ENCODE data around the gene STX4. TPM values are rescaled to one million over a fixed set of nuclear protein-coding genes. Genes with fewer than 3 reads are reported as not detected.

STX4 gene
- total RNA-seq, 2 donors from 2014 or later: 40.7 to 51.7 TPM

DNA sequence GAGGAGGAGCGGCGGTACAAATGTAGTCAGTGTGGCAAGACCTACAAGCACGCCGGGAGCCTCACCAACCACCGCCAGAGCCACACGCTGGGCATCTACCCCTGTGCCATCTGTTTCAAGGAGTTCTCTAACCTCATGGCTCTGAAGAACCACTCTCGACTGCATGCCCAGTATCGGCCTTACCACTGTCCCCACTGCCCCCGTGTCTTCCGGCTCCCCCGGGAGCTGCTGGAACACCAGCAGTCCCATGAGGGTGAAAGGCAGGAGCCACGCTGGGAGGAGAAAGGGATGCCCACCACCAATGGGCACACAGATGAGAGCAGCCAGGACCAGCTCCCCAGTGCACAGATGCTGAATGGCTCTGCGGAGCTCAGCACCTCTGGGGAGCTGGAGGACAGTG is 43.7 kb downstream of the STX4 start:
- H3K4me3 ChIP-seq: no peak overlapping the region
- H3K27me3 ChIP-seq (replicated peaks; ENCODE audit: insufficient read depth): no peaks in the 10 kb centered on the region
- DNase-seq (ENCODE audit: low spot score): no peak
- H3K9me3 ChIP-seq: no peaks in the 10 kb centered on the region
- intact Hi-C loops (cut with DNase I): no loop called here
- 93% methylated on average over 13 of the region's 13 CpGs for WGBS
- no peak for TF ChIP-seq POLR2AphosphoS5 (IDR thresholded peaks at IDR 0.05)
- H3K27ac ChIP-seq: no peak overlapping the region
- peaks cover 10% of the 10 kb centered on the region for H3K4me1 ChIP-seq (replicated peaks)
- H3K36me3 ChIP-seq: peaks cover 8 to 35% of the 10 kb centered on the region in 2 donors

DNA sequence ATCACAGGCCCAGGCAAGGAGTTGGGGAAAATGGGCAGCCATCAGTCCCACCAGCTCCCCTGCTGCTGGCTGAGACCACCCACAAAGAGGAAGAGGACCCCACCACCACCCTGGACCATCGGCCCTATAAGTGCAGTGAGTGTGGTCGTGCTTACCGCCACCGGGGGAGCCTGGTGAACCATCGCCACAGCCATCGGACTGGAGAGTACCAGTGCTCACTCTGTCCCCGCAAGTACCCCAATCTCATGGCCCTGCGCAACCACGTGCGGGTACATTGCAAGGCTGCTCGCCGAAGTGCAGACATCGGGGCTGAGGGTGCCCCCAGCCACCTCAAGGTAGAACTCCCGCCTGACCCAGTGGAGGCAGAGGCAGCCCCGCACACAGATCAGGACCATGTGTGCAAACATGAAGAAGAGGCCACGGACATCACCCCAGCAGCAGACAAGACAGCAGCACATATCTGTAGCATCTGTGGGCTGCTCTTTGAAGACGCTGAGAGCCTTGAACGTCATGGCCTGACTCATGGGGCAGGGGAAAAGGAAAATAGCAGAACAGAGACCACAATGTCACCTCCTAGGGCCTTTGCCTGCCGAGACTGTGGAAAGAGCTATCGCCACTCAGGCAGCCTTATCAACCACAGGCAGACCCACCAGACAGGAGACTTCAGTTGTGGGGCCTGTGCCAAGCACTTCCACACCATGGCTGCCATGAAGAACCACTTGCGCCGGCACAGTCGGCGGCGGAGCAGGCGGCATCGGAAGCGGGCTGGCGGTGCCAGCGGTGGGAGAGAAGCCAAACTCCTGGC is 44.4 kb downstream of the STX4 start:
- TF ChIP-seq POLR2A (IDR thresholded peaks at IDR 0.05) (no peak), POLR2AphosphoS5 (IDR thresholded peaks at IDR 0.05) (no peak)
- TF ChIP-seq, protein P1, sequence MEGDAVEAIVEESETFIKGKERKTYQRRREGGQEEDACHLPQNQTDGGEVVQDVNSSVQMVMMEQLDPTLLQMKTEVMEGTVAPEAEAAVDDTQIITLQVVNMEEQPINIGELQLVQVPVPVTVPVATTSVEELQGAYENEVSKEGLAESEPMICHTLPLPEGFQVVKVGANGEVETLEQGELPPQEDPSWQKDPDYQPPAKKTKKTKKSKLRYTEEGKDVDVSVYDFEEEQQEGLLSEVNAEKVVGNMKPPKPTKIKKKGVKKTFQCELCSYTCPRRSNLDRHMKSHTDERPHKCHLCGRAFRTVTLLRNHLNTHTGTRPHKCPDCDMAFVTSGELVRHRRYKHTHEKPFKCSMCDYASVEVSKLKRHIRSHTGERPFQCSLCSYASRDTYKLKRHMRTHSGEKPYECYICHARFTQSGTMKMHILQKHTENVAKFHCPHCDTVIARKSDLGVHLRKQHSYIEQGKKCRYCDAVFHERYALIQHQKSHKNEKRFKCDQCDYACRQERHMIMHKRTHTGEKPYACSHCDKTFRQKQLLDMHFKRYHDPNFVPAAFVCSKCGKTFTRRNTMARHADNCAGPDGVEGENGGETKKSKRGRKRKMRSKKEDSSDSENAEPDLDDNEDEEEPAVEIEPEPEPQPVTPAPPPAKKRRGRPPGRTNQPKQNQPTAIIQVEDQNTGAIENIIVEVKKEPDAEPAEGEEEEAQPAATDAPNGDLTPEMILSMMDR (IDR thresholded peaks at IDR 0.05): no peak
- no peaks in the 10 kb centered on the region for H3K27me3 ChIP-seq (replicated peaks; ENCODE audit: insufficient read depth)
- DNase-seq (ENCODE audit: low spot score): no peak
- H3K4me3 ChIP-seq: no peak overlapping the region
- 93% methylated on average over 30 of the region's 30 CpGs for WGBS
- H3K9me3 ChIP-seq: no peaks in the 10 kb centered on the region
- intact Hi-C loops (cut with DNase I): no loop called here
- H3K27ac ChIP-seq: no peak overlapping the region
- H3K4me1 ChIP-seq (replicated peaks): peaks cover 3% of the 10 kb centered on the region
- H3K36me3 ChIP-seq: peaks cover 8 to 35% of the 10 kb centered on the region in 2 donors

DNA sequence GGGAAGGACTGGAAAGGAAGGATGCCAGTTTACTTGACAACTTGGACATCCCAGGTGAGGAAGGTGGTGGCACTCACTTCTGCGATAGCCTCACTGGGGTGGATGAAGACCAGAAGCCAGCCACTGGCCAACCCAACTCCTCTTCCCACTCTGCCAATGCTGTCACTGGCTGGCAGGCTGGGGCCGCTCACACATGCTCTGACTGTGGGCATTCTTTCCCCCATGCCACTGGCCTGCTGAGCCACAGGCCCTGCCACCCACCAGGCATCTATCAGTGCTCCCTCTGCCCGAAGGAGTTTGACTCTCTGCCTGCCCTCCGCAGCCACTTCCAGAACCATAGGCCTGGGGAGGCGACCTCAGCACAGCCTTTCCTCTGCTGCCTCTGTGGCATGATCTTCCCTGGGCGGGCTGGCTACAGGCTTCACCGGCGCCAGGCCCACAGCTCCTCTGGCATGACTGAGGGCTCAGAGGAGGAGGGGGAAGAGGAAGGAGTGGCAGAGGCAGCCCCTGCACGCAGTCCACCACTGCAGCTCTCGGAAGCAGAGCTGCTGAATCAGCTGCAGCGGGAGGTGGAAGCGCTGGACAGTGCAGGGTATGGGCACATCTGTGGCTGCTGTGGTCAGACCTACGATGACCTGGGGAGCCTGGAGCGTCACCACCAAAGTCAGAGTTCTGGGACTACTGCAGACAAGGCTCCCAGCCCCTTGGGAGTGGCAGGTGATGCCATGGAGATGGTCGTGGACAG is 45.4 kb downstream of the STX4 start:
- WGBS: 95% methylated on average over 15 of the region's 15 CpGs
- H3K9me3 ChIP-seq: no peaks in the 10 kb centered on the region
- H3K27ac ChIP-seq: no peak overlapping the region
- no peak overlapping the region for H3K4me3 ChIP-seq
- H3K36me3 ChIP-seq: peaks cover 8 to 35% of the 10 kb centered on the region in 2 donors
- H3K27me3 ChIP-seq (replicated peaks; ENCODE audit: insufficient read depth): no peaks in the 10 kb centered on the region
- no peak for DNase-seq (ENCODE audit: low spot score)
- intact Hi-C loops (cut with DNase I): no loop called here
- TF ChIP-seq, protein P1 (IDR thresholded peaks at IDR 0.05): no peak
- no peak for TF ChIP-seq POLR2AphosphoS5 (IDR thresholded peaks at IDR 0.05)
- no peak for TF ChIP-seq POLR2A (IDR thresholded peaks at IDR 0.05)
- peaks cover 3% of the 10 kb centered on the region for H3K4me1 ChIP-seq (replicated peaks)

DNA sequence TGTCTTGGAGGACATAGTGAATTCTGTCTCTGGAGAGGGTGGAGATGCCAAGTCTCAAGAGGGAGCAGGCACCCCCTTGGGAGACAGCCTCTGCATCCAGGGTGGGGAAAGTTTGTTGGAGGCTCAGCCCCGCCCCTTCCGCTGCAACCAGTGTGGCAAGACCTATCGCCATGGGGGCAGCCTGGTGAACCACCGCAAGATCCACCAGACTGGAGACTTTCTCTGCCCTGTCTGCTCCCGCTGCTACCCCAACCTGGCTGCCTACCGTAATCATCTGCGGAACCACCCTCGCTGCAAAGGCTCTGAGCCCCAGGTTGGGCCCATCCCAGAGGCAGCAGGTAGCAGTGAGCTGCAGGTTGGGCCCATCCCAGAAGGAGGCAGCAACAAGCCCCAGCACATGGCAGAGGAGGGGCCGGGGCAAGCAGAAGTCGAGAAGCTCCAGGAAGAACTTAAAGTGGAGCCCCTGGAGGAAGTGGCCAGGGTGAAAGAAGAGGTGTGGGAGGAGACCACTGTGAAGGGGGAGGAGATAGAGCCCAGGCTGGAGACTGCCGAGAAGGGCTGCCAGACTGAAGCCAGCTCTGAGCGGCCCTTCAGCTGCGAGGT is 46.1 kb downstream of the STX4 start:
- WGBS: 91% methylated on average over 13 of the region's 13 CpGs
- no peak overlapping the region for H3K27ac ChIP-seq
- H3K36me3 ChIP-seq: peaks cover 8 to 40% of the 10 kb centered on the region in 2 donors
- H3K9me3 ChIP-seq: no peaks in the 10 kb centered on the region
- no peak for DNase-seq (ENCODE audit: low spot score)
- TF ChIP-seq, protein P1 (IDR thresholded peaks at IDR 0.05): no peak
- no peak for TF ChIP-seq POLR2A (IDR thresholded peaks at IDR 0.05)
- no peak for TF ChIP-seq POLR2AphosphoS5 (IDR thresholded peaks at IDR 0.05)
- intact Hi-C loops (cut with DNase I): no loop called here
- no peaks in the 10 kb centered on the region for H3K27me3 ChIP-seq (replicated peaks; ENCODE audit: insufficient read depth)
- peaks cover 3% of the 10 kb centered on the region for H3K4me1 ChIP-seq (replicated peaks)
- no peak overlapping the region for H3K4me3 ChIP-seq

DNA sequence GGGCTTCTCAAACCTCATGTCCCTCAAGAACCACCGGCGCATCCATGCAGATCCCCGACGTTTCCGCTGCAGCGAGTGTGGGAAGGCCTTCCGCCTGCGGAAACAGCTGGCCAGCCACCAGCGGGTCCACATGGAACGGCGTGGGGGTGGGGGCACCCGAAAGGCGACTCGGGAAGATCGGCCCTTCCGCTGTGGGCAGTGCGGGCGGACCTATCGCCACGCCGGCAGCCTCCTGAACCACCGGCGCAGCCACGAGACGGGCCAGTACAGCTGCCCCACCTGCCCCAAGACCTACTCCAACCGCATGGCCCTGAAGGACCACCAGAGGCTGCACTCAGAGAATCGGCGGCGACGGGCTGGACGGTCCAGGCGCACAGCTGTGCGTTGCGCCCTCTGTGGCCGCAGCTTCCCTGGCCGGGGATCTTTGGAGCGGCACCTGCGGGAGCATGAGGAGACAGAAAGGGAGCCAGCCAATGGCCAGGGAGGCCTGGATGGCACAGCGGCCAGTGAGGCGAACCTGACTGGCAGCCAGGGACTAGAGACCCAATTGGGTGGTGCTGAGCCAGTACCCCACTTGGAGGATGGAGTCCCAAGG is 46.8 kb downstream of the STX4 start:
- no peak overlapping the region for H3K4me3 ChIP-seq
- peaks cover 3% of the 10 kb centered on the region for H3K4me1 ChIP-seq (replicated peaks)
- H3K9me3 ChIP-seq: no peaks in the 10 kb centered on the region
- intact Hi-C loops (cut with DNase I): no loop called here
- H3K27me3 ChIP-seq (replicated peaks; ENCODE audit: insufficient read depth): no peaks in the 10 kb centered on the region
- no peak overlapping the region for H3K27ac ChIP-seq
- peaks cover 8 to 40% of the 10 kb centered on the region in 2 donors for H3K36me3 ChIP-seq
- no peak for DNase-seq (ENCODE audit: low spot score)
- 95% methylated on average over 37 of the region's 40 CpGs for WGBS
- TF ChIP-seq, protein P1 (IDR thresholded peaks at IDR 0.05): no peak
- TF ChIP-seq POLR2AphosphoS5 (IDR thresholded peaks at IDR 0.05): no peak
- TF ChIP-seq POLR2A (IDR thresholded peaks at IDR 0.05): no peak

Measured in prostate gland (tissue), 2 donors.